Adrenal gland (tissue), 12 donors: Measurements from ENCODE around the gene HNF4A. TPM values are rescaled to one million over a fixed set of nuclear protein-coding genes. Genes with fewer than 3 reads are reported as not detected.
A peak's percentile ranks its signal among the peaks of the same experiment; 100 is the strongest.

Source experiments
- DNase-seq, 7 donors: peaks; one replicate each; pipeline ENCODE4 v3.0.0-alpha.2; 2019 to 2020
- H3K27ac ChIP-seq, 5 donors: fragments of 200-600 bp; sonication (generic) in 4 of 5; 1 replicate in 3 of 5; 2 replicates in 2 of 5; pipeline versions ENCODE4 v1.5.1 to v1.8.0; 2016 to 2020; ENCODE audit warnings: mild to moderate bottlenecking in 1 of 5
- H3K27me3 ChIP-seq: fragments of 200-600 bp; 2 replicates; pipeline ENCODE4 v1.8.0; 2021
- H3K36me3 ChIP-seq, 2 donors: fragments of 200-600 bp; replicated peaks in 1 of 2; 1 replicate in 1 of 2; 2 replicates in 1 of 2; pipeline versions ENCODE4 v1.5.1 to v1.8.0; 2018 to 2022
- H3K4me1 ChIP-seq, 2 donors: fragments of 200-600 bp; replicated peaks in 1 of 2; 1 replicate in 1 of 2; 2 replicates in 1 of 2; pipeline versions ENCODE4 v1.5.1 to v1.8.0; 2018 to 2021
- H3K4me3 ChIP-seq, 4 donors: fragments of 200-600 bp; sonication (generic) in 3 of 4; one replicate each; pipeline ENCODE4 v1.5.1; 2016 to 2018
- H3K9me3 ChIP-seq, 3 donors: fragments of 200-600 bp; sonication (generic) in 1 of 3; replicated peaks in 1 of 3; 1 replicate in 2 of 3; 2 replicates in 1 of 3; pipeline versions ENCODE4 v1.5.1 to v1.8.0; 2016 to 2021
- CTCF ChIP-seq, 6 experiments: fragments of 450-650 bp in 4 of 6; fragments of 200-600 bp in 2 of 6; sonication (generic) in 1 of 6; IDR thresholded peaks; 1 replicate in 5 of 6; 2 replicates in 1 of 6; pipeline versions ENCODE4 v1.5.1 to v1.8.0; 2016 to 2021; ENCODE audit warnings: antibody characterized with exemption in 6 of 6, mild to moderate bottlenecking in 2 of 6, moderate library complexity in 1 of 6
- POLR2A ChIP-seq, 2 donors: fragments of 450-650 bp; IDR thresholded peaks; one replicate each; pipeline ENCODE4 v1.6.1; 2017; ENCODE audit warnings: antibody characterized with exemption in 2 of 2, mild to moderate bottlenecking in 2 of 2, moderate library complexity in 1 of 2
- WGBS, 4 donors: extraction: QIAGEN DNeasy Blood & Tissue Kit in 2 of 4; methylation state at CpG; one replicate each; pipeline versions ENCODE4 v1.1.5 to v1.1.7; 2013 to 2017; 5-methylcytosine and 5-hydroxymethylcytosine counted together
- intact Hi-C, 2 donors: fragments of 100-400 bp; cut with DNase I; formaldehyde crosslinking; loops; one replicate each; pipeline versions ENCODE4 v1.14.1 to v1.15.0; 2022 to 2023
- polyA plus RNA-seq, 3 donors: library from polyadenylated mRNA; stranded (reverse); fragments of 200-250 nt in 2 of 3; fragments of 350-450 nt in 1 of 3; fragmentation: Illumina TruSeq in 1 of 3; extraction: RNeasy Lipid Tissue Mini Kit (QIAGEN cat#74804) in 1 of 3; gene quantifications; one replicate each; pipeline ENCODE4 v1.2.3, GENCODE V29; 2013 to 2014
- total RNA-seq, 9 donors: library from RNA; depleted of rRNA in 4 of 9; stranded (reverse); fragments of >200 nt in 4 of 9; fragments of 120-200 nt in 1 of 9; fragmentation: NEBNext Ultra II Directional in 1 of 9; extraction: Animal tissue kit (Norgen Biotek cat#: 25700) in 1 of 9; gene quantifications; one replicate each; pipeline versions ENCODE4 v1.1.0 to v1.2.4, GENCODE V29; 2013 to 2023
- donor health status: healthy with polysubstance abuse.
- donor health status: Bipolar disorder and iron deficiency.
- donor health status: DM: yes; HTN: yes; CAD: no.
- donor health status: DM: no; HTN: no; CAD: no.
- donor health status: DM: no; HTN: no; CAD: no.
- donor health status: DM: yes; HTN: yes; CAD: no.

The HNF4A gene
- total and polyA plus RNA-seq, 12 donors: 0.06 to 0.78 (median 0.13) TPM; not detected in 2

- Histone ChIP-seq H3K27me3 (no peaks in the 10 kb centered on the region), H3K9me3 (no peaks in the 10 kb centered on the region), H3K4me1 (no peaks in the 10 kb centered on the region), H3K4me3 (no peak overlapping the region), H3K27ac (no peak overlapping the region), H3K36me3 (no peaks in the 10 kb centered on the region)
- 76 to 81% (median 78%) methylated on average over 17 to 21 of the region's 21 CpGs for WGBS, 4 donors
- intact Hi-C loops: loop anchor here in 1 of 2 donors (10.0 kb wide), 1 partner anchor 210 kb away; no protein-coding TSS in a partner anchor
- TF ChIP-seq CTCF (IDR thresholded peaks at IDR 0.05) (no peak), POLR2A (IDR thresholded peaks at IDR 0.05) (no peak)
- peak in 1 of 7 donors; percentile 6 for DNase-seq
These were observed 49.0 kb downstream of the HNF4A start for GRCh38 chr20:44404204-44405181.

GRCh38 chr20:44405257-44405656 is 49.8 kb downstream of the HNF4A start:
- Histone ChIP-seq H3K9me3 (no peaks in the 10 kb centered on the region), H3K36me3 (no peaks in the 10 kb centered on the region), H3K27me3 (no peaks in the 10 kb centered on the region), H3K4me1 (no peaks in the 10 kb centered on the region), H3K4me3 (no peak overlapping the region), H3K27ac (no peak overlapping the region)
- intact Hi-C loops: loop anchor here in 1 of 2 donors (10.0 kb wide), 1 partner anchor 210 kb away; no protein-coding TSS in a partner anchor
- TF ChIP-seq POLR2A (IDR thresholded peaks at IDR 0.05) (no peak), CTCF (IDR thresholded peaks at IDR 0.05) (no peak)
- DNase-seq: peak in 1 of 7 donors; percentile 16
- 77 to 85% (median 83%) methylated on average over 3 to 6 of the region's 6 CpGs for WGBS, 4 donors

GRCh38 chr20:44405785-44406571 is 50.5 kb downstream of the HNF4A start:
- no peaks in the 10 kb centered on the region for H3K27me3 ChIP-seq
- H3K4me3 ChIP-seq: no peak overlapping the region
- TF ChIP-seq POLR2A (IDR thresholded peaks at IDR 0.05) (no peak), CTCF (IDR thresholded peaks at IDR 0.05) (no peak)
- 75 to 93% (median 90%) methylated on average over 6 to 20 of the region's 20 CpGs for WGBS, 4 donors
- no peaks in the 10 kb centered on the region for H3K9me3 ChIP-seq
- DNase-seq: no peak
- H3K36me3 ChIP-seq: no peaks in the 10 kb centered on the region
- intact Hi-C loops: loop anchor here in 1 of 2 donors (10.0 kb wide), 1 partner anchor 209 kb away; no protein-coding TSS in a partner anchor
- peaks cover 0 to 2% of the 10 kb centered on the region in 2 donors for H3K4me1 ChIP-seq
- no peak overlapping the region for H3K27ac ChIP-seq
